NCI-H2107 treated with DMSO at 0.1 percent for 48 hours (cell line): Measurements from ENCODE around the gene CTNNA2.

Source experiments
- DNase-seq: peaks from one replicate; lab custom pipeline; 2025; ENCODE audit not compliant: unreplicated experiment; lab: John Stamatoyannopoulos, UW

The CTNNA2 gene

DNA sequence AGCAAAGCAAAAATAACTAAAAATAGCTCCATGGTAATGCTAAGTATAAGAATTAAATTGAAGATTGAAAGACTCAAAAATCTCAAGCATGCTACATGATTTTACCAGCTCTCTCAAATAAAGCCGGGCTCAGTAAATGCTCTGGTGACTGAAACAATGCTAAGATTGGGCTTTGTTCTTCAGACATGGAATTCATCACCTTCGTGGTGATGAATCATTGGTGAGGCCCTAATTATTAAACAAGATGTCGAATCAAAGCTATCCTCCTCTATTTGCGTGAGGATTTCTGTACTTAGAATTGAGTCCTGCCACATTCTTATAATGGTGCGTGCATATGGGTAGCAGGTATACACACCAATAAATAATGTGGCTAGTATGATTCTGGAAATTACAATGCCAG is 850.5 kb downstream of the CTNNA2 start:
- no peak for DNase-seq

DNA sequence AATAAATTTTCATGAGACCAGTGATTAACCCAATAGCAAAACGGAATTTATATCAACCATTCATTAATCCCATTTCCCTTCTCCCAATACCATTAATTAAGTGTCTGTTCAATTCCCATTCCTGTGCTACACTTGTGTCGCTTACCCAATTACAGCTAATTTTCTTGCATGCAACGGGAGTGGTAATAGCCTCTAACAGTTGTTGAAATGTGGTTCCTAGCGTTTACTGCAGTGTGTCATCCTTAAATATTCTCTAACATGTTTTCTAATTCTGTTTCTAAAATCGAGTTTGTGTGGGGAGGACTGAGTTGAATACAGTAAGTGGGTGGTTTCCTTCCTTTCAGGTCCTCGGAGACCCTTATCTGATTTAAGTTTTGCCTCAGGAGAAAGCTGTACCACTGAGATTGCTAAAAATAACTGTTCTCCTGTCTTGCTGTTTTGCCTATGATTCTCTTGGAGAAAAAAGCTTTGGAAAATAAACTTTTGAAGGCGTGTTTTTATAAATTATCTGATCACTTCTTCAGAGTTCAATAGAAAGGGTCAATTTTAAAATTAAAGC is 851.0 kb downstream of the CTNNA2 start:
- DNase-seq = no peak

DNA sequence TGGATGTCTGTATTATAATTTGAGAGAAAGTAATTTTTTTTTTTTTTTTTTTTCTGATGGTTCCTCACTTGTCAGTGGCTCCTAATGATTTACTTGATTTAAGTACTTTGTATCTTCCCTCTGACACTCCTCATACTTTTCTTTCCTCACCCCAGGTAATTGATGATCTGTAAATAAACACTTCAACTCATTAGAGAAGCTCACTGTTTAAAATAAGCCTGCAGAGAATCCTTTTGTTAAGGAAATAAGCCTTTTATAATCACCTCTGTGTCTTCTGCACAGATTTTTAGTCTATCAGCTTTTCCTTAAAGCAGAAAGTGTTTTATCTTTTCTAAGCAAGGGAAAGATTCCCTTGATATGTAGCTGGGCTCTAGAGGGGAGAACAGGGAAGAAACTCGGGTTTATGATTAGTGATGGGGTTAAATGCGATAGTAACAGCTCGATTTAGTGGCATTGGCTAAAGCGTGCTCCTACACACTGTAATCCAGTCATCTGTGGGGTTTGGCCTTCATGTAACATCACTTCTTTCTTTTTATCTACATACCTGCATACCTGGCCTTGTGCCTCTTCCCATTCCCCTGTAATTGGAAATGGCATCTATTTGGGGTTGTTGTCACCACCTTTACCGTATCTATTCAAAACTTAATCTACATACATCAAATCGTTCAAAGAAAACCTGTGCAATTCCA is 851.8 kb downstream of the CTNNA2 start:
- no peak for DNase-seq

DNA sequence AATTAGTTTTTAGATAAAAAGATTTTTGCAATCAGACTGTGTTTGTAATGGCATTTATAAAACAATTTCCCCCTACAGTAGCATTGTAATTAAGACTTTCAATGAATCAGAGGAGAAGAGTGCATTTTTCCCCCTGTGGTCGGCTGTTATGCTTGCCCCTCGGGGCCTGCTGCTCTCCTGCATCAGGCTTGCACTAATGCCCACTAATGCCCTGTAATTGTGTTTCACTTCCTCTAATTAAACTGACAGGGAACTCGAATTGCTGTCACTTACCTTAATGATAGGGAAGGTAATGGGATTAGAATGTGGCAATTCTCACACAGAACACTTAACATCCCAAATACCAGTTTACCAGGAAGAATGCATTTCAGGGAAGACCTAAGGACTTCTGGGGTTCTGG is 852.9 kb downstream of the CTNNA2 start:
- no peak for DNase-seq

DNA sequence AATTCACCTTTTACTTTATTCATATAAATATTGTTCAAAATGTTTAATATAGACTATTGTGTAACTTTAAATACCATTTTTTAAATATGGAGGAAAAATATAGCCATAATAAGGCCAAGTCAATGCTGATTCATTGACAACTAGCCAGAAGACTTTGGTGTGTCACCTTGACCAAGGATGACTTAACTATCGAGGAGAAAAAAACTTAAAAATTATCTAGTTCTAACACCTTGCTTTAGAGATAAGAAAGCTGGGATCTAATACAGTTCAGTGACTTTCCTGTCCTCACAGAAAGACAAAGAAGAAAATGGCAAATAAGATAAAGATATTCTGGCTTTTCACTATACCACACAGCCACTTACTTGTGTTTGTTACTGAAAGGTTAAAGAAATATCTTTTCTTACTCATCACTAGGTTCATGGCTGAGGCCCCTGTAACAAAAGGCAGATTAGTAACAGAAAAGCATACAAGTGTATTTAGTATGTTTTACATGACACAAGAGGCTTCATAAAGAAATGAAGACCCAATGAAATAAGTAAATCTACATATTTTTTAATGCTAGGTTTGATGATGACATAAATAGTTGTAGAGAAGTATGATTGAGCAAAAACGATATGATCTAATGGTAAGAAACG is 857.6 kb downstream of the CTNNA2 start:
- DNase-seq = no peak

DNA sequence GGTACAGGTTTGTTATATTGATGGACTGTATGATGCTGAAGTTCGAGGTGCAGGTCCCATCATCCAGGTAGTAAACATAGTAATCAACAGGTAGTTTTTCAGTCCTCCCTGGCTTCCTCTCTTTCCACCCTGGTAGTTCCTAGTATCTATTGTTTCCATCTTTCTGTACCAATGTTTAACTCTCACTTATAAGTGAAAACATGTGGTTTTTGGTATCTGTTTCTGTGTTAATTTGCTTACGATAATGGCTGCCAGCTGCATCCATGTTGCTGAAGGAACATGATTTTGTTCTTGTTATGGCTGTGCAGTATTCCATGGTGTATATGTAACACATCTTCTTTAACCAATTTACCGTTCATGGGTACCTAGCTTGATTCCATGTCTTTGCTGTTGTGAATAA is 861.3 kb downstream of the CTNNA2 start:
- no peak for DNase-seq

DNA sequence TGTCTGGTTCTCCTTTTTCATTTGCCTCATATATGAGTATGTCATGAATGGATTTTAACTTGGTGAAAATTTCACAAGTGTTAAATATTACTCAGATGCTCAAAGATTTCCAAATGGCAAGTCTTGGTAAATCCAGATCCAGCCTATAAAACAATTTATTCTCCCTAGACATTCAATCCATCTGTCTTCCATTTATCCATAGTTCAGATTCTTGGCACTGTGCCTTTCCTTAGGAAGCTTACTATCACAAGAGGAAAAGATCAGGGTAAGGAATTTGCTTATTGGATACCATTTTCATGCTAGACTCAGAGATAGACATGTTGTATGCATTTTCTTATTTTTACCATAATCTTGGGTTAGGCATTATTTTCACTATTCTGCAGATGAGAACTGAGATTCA is 864.2 kb downstream of the CTNNA2 start:
- no peak for DNase-seq

DNA sequence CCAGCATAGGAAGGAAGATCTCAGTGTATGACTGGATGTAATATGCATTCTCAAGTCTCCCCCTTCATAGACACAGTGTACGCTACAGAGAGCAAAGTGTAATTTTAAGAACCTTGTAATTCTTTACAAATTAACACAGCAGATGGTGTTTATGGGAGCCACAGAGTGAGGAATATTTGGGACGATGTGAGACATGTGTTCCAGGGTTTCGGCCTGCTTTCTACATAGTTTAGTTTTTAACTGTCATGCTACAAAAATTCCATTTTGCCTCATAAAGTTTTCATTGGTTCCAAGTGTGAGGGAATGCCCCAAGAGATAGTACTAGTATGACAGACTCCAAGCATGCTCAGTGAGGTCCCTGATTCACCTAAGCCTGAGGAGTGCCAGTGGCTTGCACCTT is 867.9 kb downstream of the CTNNA2 start:
- DNase-seq = no peak

DNA sequence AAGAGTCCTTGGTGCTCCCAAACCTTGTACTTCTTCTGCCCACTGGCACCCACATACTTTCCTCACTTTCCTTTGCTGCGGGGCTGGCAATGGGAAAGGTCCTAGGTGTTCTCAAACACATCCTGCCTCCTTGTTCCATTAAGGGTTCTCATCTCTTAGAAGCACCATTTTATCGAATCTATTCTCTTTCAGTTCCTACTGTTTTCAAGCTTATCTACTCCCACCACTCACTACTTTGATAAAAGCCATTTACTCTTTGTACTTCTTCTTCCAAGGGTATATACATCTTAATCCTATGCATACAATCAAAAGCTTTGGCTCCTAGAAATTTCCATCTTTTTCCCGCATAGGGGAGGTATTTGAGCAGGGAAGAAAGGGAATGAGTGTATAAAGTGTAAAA is 868.8 kb downstream of the CTNNA2 start:
- no peak for DNase-seq

DNA sequence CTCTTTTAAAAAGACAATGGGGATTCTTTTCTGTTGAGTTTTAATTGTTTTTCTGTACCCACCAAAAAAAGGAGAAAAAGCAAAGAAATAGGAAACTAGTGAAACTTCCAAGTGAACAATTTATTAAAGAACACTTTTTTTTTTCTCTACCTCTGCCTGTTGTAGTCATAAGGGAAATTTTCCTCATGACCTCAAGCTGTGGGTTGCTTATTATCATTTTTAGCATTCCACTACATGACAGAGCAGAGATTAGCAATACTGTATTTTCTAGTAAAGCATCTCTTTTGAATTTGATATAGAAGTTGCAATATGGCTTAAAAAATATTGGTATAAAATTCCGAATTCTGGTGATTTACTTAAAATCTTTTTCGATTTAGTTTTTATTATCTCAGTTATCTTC is 879.6 kb downstream of the CTNNA2 start:
- DNase-seq = no peak

DNA sequence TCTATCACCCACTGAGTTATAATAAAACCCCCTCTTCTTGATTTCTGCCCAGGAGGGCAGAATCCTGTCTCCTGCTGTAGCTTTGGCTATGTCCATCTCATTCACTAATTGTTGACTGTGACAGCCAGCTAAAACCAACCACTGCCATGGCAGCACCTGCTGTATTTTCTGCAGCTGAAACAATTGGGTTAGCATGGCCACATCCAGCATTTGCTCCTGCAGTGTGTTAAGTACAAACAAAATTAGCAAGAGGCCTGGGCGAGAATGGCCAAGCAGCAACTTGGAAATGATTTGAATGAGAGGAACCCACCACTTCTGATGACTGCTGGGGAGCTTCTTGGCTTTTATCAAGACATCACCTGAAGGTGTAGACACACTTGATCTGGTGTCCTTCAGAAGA is 881.1 kb downstream of the CTNNA2 start:
- DNase-seq = no peak

DNA sequence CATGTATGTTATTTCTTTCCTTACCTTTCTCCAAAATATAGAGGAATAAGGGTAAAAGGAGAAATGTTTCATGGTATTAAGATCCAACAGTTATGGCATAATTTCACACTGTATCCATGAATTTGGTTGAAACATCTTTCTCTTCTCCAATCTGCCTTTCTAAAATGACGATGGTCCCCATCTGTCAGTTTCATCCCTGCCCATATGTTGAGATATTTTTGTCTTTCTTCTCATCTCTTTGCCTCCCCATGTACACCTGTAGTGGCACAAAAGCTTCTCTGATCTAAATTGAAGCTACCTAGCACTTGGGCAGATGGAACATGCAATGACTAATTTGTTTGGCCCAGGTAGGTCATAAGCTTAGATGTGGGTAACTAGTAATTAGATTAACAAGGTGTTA is 882.4 kb downstream of the CTNNA2 start:
- DNase-seq = no peak

DNA sequence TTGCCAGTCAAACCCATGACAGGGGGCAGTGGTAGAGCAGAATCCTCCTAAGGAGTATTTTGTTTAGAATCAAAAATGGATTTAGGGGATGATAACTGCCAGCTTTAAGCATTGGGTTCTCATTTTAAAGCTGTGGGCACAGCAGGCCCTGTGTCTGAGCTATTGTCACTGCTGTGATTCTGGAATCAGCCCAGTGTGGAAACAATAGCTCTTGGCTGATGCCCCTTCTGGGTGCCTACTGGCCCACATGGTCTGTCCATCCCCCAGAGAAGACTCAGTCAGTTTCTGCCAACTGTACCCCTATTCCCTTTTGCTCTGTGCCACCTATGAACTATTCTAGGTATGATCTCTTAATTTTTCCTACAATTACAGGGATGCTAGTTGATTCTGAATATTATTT is 883.4 kb downstream of the CTNNA2 start:
- no peak for DNase-seq

DNA sequence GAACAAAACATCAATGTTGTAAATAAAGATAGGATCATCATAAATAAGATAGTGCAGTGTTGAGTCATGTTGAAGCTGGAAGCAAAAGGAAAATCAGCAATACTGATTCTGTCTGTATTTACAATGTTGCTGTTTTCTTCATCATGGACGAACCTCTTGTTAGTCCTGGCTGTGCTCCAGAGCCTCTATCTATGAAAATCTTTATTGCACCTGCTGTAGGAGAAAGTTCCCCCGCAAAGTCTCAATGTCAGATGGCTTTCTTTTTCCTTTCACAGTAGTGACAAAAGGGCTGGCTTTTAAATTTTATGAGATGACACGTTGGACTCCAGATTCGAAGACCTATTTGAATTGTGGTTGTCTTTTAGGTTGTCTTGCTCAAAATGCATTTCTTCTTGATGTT is 890.2 kb downstream of the CTNNA2 start:
- DNase-seq = no peak

DNA sequence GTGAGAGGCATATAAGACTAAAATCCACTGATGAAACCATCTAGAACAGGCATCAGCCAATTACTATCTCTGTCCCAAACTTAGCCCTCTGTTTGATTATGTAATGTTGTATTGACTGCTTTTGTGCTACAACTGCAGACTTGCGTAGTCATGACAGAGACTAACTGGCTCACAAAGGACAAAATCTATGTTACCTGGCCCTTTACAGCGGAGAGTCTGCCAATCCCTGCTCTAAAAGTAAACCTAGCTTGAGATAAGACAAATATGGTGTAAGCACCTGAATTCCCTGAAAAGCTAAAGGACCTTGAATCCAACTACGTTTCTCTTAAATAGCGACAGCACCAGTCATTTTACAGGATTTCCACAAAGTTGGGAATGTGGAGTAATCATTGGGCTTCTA is 894.5 kb downstream of the CTNNA2 start:
- no peak for DNase-seq

DNA sequence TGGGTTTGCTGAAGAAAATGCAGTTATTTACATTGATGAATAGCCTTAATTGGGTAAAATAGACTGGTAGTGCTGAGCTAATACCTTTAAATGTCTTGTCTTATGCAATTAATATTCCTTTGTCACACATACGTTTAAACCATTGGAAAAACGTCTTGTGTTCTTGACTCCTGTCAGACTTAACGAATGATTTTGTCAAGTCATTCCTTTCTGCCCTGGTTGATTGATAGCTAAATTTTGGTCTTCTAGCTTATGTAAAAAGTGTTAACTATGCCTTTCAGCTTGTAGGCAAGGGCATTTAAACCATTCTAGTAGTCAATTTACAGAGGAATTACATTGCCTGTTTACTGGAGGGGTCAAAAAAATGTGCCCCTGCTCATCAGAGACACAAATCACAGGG is 897.5 kb downstream of the CTNNA2 start:
- DNase-seq = no peak

DNA sequence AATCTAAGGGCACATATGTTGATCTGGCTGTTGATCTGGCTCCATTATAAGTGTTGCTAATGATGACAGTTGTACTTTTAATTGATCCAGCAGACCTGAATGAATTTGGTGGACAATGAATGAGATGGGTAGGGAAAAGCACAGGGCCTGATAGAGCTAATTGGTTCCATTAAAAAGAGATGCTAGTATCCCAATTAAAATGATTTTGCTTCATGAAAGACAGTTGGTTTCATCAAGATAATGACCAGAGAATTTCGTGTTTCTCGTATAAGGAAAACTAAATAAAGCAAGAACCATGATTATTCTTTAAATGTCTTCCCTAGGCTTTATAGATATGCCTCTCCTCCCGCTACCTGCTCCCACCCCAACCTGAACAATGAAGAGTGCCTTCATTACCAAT is 900.3 kb downstream of the CTNNA2 start:
- no peak for DNase-seq

DNA sequence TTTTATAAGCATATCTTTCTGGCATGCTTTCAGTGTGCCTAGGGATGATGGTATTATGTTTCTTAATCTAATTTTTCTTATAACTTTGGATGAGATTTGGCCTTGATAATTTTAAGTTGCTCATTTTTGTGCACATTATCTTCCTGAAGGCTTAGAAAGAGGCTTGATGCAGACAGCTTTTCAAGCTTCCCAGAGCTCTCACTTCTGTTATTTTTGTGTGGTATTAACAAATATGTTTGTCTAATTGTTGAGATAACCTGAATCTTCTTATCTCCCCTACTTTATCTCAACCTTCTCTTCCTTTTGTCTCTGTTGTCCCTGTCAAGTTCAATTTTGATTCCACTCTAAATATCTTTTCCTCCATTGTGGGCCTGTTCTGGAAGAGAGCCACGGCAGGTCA is 904.9 kb downstream of the CTNNA2 start:
- DNase-seq = no peak

DNA sequence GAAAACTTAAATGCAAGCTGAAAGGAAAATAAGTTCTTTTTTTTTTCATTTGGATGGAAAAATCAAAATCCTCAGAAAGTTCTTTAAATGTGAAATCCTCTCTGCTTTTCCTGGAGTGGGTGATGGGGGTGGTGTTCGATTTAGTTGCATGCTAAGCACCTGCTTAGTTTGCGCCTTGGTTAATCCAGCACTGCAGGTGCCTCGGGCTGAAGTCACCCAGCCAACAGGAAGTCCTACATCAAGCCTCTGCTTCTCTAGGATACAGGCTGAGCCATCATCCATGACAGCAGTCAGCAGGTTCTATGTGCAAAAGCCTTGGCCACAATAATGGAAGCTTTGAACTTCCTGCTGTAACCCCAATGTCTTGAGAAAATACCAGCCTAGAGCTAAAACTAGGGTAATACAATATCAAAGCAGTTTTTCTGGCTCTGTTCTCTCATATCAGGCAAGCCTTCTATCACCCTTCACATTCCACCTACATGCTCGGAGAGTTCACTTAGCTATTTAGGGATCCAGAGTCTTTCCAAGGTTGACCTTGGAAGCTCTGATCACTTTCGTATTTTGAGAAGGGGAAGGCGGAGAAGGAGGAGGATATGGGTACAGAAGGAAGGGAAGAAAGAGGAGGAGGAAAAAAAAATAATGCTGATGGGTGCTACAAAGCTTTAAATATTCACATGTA is 907.8 kb downstream of the CTNNA2 start:
- DNase-seq = no peak

DNA sequence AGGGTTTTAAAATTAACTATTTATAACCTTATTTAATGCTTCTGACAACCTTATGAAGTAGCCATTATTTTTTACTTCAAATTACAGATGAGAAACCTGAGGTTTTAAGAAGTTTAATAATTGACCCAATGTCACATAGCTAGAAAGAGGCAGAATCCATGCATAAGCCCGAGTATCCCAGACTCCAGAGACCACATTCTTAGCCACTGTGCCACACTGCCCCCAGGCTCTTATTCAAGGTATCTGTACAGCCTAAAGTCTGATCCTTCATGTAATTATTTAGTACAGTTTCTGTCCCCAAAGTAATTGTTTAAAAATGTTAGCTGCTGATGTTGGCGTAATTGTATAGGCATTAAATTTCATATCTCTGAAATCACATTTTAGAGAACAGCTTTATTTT is 916.4 kb downstream of the CTNNA2 start:
- no peak for DNase-seq

DNA sequence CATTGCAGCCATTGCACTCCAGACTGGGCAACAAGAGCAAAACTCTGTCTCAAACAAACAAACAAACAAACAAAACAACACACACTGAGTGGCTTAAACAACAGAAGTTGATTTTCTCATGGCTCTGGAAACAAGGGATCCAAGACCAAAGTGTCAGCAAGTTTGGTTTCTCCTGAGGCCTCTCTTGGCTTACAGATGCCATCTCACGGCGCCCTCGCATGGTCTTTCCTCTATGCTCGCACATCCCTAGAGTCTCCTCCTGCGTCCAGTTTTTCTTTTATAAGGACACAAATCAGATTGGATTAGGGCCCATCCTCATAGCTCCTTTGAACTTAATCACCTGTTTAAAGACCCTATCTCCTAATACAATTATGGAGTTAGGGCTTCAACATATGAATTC is 925.1 kb downstream of the CTNNA2 start:
- DNase-seq = no peak

DNA sequence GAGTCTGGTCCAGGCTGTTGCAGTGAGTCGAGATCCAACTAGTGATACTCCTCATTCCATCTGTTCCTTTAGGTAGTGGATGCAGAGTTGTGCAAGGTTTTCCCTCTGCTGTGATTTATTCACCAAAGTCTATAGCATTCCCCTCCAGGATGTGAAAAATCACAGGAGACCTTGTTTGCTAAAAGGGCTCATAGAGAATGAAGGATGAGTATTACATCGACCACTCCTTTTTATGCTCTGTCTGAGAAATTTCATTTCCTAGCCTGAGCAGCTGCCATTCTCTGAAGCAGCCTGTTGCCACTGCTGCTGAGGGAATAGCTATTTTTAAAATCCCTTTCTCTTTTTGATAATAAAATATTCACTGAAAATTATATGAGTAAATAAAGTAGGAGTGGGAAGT is 925.8 kb downstream of the CTNNA2 start:
- no peak for DNase-seq
